Activated naive CD4-positive, alpha-beta T cell (primary cell): ENCODE data around the gene IFNG-AS1.

ENCODE experiments used
- DNase-seq, 4 experiments: peaks; one replicate each; lab custom pipeline; 2025; lab: John Stamatoyannopoulos, UW

Gene IFNG-AS1

GRCh38 chr12:67989184-67989920 lies at the start of gene IFNG-AS1:
Gene IFNG-AS1, plus strand, starts transcription at chr12:67989447.
- DNase-seq: no peak

GRCh38 chr12:67939611-67940010 lies 49.6 kb upstream of the IFNG-AS1 start:
- no peak for DNase-seq

GRCh38 chr12:67940780-67941243 lies 48.4 kb upstream of the IFNG-AS1 start:
- no peak for DNase-seq

- DNase-seq: no peak
These were observed 46.5 kb upstream of the IFNG-AS1 start for GRCh38 chr12:67942724-67943123.

GRCh38 chr12:67943141-67943892 lies 45.9 kb upstream of the IFNG-AS1 start:
- peak in 3 of 4 experiments; percentile 2 to 36 (median 25) for DNase-seq

GRCh38 chr12:67944093-67944492 lies 45.2 kb upstream of the IFNG-AS1 start:
- no peak for DNase-seq

- DNase-seq: no peak
These were observed 36.5 kb upstream of the IFNG-AS1 start for GRCh38 chr12:67952787-67953186.

GRCh38 chr12:67957383-67957782 lies 31.9 kb upstream of the IFNG-AS1 start:
- DNase-seq: no peak

GRCh38 chr12:67958187-67958586 lies 31.1 kb upstream of the IFNG-AS1 start:
- no peak for DNase-seq

- DNase-seq: no peak
These were observed 24.8 kb upstream of the IFNG-AS1 start for GRCh38 chr12:67964456-67964855.

- DNase-seq: no peak
These were observed 22.7 kb upstream of the IFNG-AS1 start for GRCh38 chr12:67966560-67966959.

GRCh38 chr12:67968321-67968720 lies 20.9 kb upstream of the IFNG-AS1 start:
- DNase-seq: no peak

GRCh38 chr12:67968725-67969124 lies 20.5 kb upstream of the IFNG-AS1 start:
- DNase-seq: no peak

GRCh38 chr12:67969134-67969802 lies 20.0 kb upstream of the IFNG-AS1 start:
- DNase-seq: no peak

- DNase-seq: no peak
These were observed 11.6 kb upstream of the IFNG-AS1 start for GRCh38 chr12:67977668-67978067.

GRCh38 chr12:67980391-67980790 lies 8.9 kb upstream of the IFNG-AS1 start:
- no peak for DNase-seq

- DNase-seq: no peak
These were observed 7.7 kb upstream of the IFNG-AS1 start for GRCh38 chr12:67981287-67982162.

- DNase-seq: no peak
These were observed 7.1 kb upstream of the IFNG-AS1 start for GRCh38 chr12:67982164-67982563.

GRCh38 chr12:67986632-67987031 lies 2.6 kb upstream of the IFNG-AS1 start:
- no peak for DNase-seq

GRCh38 chr12:67988601-67989021 lies 636 bp upstream of the IFNG-AS1 start:
- DNase-seq: no peak

GRCh38 chr12:67991158-67991557 lies 1.9 kb downstream of the IFNG-AS1 start:
- DNase-seq: no peak

- no peak for DNase-seq
These were observed 3.9 kb downstream of the IFNG-AS1 start for GRCh38 chr12:67993143-67993542.
